ENCODE results near the gene HOXB7.

DNA sequence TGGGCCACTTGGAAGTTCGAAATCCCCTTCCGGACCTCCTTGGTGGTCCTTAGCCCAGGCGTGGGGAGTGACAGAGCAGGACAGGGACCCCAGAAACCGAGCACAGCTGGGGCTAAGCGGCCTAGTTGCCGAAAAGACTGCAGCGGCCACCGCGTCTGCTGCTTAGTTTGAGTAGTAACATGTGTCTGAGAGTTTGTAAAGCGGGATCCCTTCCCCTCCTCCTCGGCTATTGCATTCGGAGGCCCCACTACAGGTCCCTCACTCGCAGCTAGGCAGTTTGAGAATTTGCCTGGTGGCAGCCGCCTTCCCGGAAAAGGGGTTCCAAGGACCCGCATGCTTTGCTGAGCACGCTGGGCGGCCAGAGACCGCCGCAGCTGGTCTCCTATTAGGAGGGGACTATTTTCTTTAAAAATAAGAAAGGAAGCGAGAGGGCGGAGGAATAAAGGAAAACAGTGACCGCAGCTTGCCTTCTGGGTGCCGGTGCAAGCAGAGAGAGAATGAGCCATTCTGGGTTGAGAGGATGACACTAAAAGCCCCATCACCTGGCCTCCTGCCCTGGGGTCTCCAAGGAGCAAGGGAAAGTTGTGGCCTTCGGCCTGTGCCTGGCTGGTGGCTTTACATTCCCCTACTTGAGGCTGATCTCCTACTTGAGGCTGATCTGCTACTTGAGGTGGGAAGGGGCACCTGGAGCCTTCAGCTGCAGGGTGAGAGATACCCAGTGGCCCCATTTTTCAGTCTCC lies 16.1 kb downstream of the HOXB7 start:
- no peak for TF ChIP-seq POLR2A (IDR thresholded peaks at IDR 0.05; ENCODE audit: low read length)
- TF ChIP-seq GATA1 (IDR thresholded peaks at IDR 0.05; ENCODE audit: low read depth, low read length) = no peak
